PFSK-1 (cell line): ENCODE results near the gene NAMPT.

Source experiments
- FOXP2 ChIP-seq: optimal IDR thresholded peaks from 2 replicates; pipeline ENCODE3; 2011; ENCODE audit warnings: borderline replicate concordance, control low read depth, inconsistent platforms; ENCODE audit not compliant: insufficient read depth; ENCODE audit errors: extremely low read length, extremely low read depth
- POLR2AphosphoS5 ChIP-seq: IDR thresholded peaks from 2 replicates; pipeline ENCODE4 v1.6.1; 2012; ENCODE audit warnings: low read depth, mild to moderate bottlenecking, control low read depth, low read length, moderate library complexity
- SIN3A ChIP-seq: IDR thresholded peaks from 2 replicates; pipeline ENCODE4 v1.6.1; 2012; ENCODE audit warnings: mild to moderate bottlenecking, low read length, moderate library complexity, borderline replicate concordance; ENCODE audit not compliant: insufficient read depth
- TAF1 ChIP-seq: IDR thresholded peaks from 2 replicates; pipeline ENCODE4 v1.6.1; 2012; ENCODE audit warnings: low read length, control low read depth, borderline replicate concordance; ENCODE audit not compliant: insufficient read depth
- TF ChIP-seq, protein P1 (sequence below), 2 experiments: IDR thresholded peaks; 2 replicates each; pipeline versions ENCODE4 v1.6.1 to v1.8.0; 2011 to 2012; ENCODE audit warnings: low read depth in 2 of 2, low read length in 2 of 2, control low read depth in 1 of 2, inconsistent platforms in 1 of 2, mild to moderate bottlenecking in 1 of 2, moderate library complexity in 1 of 2; ENCODE audit not compliant: insufficient read depth in 1 of 2

NAMPT gene

DNA sequence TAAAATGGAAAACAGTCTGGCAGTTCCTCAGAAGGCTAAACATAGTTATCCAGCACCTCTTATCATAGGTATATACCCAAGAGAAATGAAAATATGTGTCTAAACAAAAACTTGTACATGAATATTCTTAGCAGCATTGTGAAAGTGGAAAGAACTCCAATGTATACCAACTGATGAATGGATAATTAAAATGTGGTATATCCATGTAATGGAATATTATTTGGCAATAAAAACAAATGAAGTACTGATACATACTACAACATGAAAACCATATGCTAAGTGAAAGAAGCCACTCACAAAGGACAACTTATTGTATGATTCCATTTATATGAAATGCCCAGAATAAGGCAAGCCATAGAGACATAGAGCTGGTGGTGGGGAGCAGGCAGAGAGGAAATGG lies 32.2 kb upstream of the NAMPT start:
- TF ChIP-seq TAF1 = no peak

DNA sequence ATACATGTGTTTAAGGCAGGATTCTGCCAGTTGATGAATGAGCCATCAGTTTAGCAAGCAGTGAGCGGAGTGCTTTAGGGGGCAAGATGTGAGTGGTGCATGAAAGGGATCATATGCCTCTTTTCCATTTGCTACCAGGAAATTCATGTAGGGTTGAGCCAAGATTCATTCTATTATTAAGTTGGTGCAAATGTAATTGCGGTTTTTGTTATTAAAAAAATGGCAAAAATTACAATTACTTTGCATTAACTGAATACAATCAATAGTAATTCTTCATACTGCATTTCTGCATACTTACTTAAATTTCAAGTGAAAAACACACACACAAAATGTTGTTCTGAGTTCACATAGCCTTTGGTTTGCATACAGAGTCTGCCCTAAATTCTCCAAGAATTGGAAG lies 30.1 kb upstream of the NAMPT start:
- no peak for TF ChIP-seq TAF1
- no peak for TF ChIP-seq FOXP2
- TF ChIP-seq, protein P1, sequence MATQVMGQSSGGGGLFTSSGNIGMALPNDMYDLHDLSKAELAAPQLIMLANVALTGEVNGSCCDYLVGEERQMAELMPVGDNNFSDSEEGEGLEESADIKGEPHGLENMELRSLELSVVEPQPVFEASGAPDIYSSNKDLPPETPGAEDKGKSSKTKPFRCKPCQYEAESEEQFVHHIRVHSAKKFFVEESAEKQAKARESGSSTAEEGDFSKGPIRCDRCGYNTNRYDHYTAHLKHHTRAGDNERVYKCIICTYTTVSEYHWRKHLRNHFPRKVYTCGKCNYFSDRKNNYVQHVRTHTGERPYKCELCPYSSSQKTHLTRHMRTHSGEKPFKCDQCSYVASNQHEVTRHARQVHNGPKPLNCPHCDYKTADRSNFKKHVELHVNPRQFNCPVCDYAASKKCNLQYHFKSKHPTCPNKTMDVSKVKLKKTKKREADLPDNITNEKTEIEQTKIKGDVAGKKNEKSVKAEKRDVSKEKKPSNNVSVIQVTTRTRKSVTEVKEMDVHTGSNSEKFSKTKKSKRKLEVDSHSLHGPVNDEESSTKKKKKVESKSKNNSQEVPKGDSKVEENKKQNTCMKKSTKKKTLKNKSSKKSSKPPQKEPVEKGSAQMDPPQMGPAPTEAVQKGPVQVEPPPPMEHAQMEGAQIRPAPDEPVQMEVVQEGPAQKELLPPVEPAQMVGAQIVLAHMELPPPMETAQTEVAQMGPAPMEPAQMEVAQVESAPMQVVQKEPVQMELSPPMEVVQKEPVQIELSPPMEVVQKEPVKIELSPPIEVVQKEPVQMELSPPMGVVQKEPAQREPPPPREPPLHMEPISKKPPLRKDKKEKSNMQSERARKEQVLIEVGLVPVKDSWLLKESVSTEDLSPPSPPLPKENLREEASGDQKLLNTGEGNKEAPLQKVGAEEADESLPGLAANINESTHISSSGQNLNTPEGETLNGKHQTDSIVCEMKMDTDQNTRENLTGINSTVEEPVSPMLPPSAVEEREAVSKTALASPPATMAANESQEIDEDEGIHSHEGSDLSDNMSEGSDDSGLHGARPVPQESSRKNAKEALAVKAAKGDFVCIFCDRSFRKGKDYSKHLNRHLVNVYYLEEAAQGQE (IDR thresholded peaks at IDR 0.05; ENCODE audit: insufficient read depth in 1 of 2, low read depth in 2 of 2, low read length in 2 of 2) = no peak
- no peak for TF ChIP-seq SIN3A
- TF ChIP-seq POLR2AphosphoS5 = no peak

DNA sequence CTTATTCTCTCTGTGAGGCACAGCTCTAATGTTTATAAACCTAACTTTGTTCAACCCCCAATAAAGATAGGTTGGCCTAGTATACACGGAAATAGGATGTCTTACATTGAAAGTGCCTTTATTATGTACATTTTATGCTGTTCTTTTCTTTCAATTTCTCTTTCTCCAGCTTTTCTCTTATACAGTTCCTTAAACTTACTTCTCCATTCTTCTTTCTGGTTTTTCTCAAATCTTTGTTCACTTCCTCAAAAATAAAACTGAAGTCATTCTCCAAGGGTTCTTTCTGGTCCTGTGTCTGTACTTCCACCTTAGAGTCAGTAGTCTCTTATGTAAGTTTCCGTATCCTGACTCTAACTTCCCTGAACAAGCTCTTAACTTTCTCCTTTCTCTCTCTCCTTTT lies 29.2 kb upstream of the NAMPT start:
- TF ChIP-seq, protein P1 (IDR thresholded peaks at IDR 0.05; ENCODE audit: insufficient read depth in 1 of 2, low read depth in 2 of 2, low read length in 2 of 2) = no peak
- TF ChIP-seq POLR2AphosphoS5 = no peak
- TF ChIP-seq FOXP2 = no peak
- no peak for TF ChIP-seq SIN3A
- TF ChIP-seq TAF1 = no peak

DNA sequence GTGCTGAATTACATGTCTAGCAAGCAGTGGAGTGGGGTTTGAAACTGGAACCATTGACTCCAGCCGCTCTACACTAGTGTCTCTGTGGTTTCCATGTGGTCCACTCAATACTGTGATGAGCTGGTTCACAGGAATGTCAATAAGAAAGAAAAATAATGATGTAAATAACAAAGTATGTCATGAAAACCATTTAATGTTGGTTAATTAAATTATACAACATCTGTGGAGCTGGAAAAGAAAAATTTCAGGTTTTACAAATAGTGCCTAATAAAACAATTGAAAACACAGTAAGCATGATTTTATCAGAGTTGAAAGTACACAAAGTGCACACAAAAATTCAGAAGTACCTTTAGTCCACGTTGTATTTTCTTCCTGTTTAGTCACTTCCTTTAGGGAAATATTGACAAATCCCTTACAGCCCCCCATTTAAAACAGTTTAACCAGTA lies 28.7 kb upstream of the NAMPT start:
- no peak for TF ChIP-seq FOXP2
- TF ChIP-seq, protein P1 (IDR thresholded peaks at IDR 0.05; ENCODE audit: insufficient read depth in 1 of 2, low read depth in 2 of 2, low read length in 2 of 2) = no peak
- no peak for TF ChIP-seq POLR2AphosphoS5
- TF ChIP-seq SIN3A = no peak
- no peak for TF ChIP-seq TAF1

DNA sequence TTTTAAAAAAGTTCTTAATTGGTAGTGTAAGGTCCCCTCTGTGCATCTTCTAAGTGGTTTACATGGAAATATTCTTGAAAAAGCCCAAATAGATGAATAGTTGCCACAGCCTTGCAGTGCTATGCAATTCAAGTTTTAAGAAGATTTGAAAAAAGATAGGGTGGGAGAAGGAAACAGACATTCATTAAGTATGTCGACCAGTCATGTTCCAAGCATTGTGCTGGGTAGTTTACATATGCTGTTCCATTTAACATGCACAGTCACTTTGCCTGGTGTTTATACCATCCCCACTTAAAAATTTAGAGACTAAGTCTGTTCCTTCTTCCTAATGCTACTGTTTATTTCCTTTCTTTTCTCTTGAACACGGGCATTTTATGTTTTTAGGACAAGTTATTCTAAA lies 28.1 kb upstream of the NAMPT start:
- no peak for TF ChIP-seq TAF1
- no peak for TF ChIP-seq FOXP2
- no peak for TF ChIP-seq POLR2AphosphoS5

DNA sequence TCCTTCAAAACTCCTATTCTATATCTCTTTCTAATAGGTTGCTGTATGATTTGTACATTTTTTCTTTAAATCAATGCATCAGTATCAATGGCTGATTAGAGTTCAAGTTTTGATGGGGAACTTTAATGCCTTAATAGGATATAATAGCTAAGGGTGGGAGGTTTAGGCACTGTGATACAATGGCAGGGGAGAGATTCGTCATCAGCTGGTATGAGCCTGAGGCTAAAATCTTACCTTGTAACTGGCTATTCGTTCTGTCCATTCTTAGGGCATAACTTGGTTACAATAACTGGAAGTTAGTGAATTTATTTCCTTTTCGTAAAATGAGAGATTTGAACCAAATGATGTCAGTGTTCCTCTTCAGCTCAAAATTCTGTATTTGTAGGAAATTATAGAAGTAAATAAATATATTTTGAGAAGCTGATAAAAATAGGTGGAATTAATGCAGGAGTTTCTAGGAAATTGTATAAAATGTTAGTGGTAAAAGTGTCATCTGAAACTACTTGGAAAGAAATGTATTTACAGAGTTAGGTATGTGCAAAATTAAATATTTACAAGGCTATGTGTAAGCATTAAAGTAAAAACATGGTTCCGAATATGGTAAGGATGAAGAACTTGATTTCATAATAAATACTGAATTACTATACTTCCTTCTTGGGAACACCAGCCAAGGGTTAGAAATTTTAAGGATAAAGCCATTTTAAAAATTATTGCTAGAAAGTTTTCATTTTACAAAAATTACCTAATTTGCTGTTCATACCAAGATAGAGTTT lies 27.5 kb upstream of the NAMPT start:
- TF ChIP-seq POLR2AphosphoS5 (no peak), TAF1 (no peak), SIN3A (no peak), FOXP2 (no peak)
- TF ChIP-seq, protein P1 (IDR thresholded peaks at IDR 0.05; ENCODE audit: insufficient read depth in 1 of 2, low read depth in 2 of 2, low read length in 2 of 2) = no peak
